MM.1S (cell line): ENCODE data around the gene ARPP21.

Experiments used
- DNase-seq: peaks from one replicate; pipeline ENCODE4 v3.0.0-alpha.2; 2015
- H2AFZ ChIP-seq: fragments of 300-600 bp; sonication (generic); 2 replicates; pipeline ENCODE4 v1.6.0; 2016; ENCODE audit warnings: antibody characterized with exemption, low read length
- H3F3A ChIP-seq: fragments of 300-600 bp; sonication (generic); 2 replicates; pipeline ENCODE4 v1.6.1; 2016; ENCODE audit warnings: mild to moderate bottlenecking, antibody characterized with exemption, low read length, moderate library complexity, mixed read lengths; ENCODE audit not compliant: insufficient read depth
- H3K27ac ChIP-seq: fragments of 300-600 bp; sonication (generic); 2 replicates; pipeline ENCODE4 v1.5.1; 2016; ENCODE audit warnings: mild to moderate bottlenecking, low read length
- H3K27me3 ChIP-seq: fragments of 300-600 bp; sonication (generic); replicated peaks from 2 replicates; pipeline ENCODE4 v1.6.0; 2016; ENCODE audit warnings: low read length; ENCODE audit not compliant: insufficient read depth
- H3K36me3 ChIP-seq: fragments of 300-600 bp; sonication (generic); replicated peaks from 2 replicates; pipeline ENCODE4 v1.6.1; 2016; ENCODE audit warnings: mild to moderate bottlenecking, low read length, mixed read lengths; ENCODE audit not compliant: insufficient read depth
- H3K4me1 ChIP-seq: fragments of 300-600 bp; sonication (generic); 2 replicates; pipeline ENCODE4 v1.6.1; 2016; ENCODE audit warnings: low read length, mixed read lengths
- H3K4me2 ChIP-seq: fragments of 300-600 bp; sonication (generic); 2 replicates; pipeline ENCODE4 v1.6.0; 2016; ENCODE audit warnings: low read depth, low read length
- H3K4me3 ChIP-seq: fragments of 300-600 bp; sonication (generic); 2 replicates; pipeline ENCODE4 v1.5.1; 2016; ENCODE audit warnings: low read length, mixed read lengths
- H3K79me2 ChIP-seq: fragments of 300-600 bp; sonication (generic); 2 replicates; pipeline ENCODE4 v1.6.1; 2016; ENCODE audit warnings: mixed run types, low read length, mixed read lengths
- H3K9ac ChIP-seq: fragments of 300-600 bp; sonication (generic); 2 replicates; pipeline ENCODE4 v1.6.1; 2016; ENCODE audit warnings: low read length, mixed read lengths
- H3K9me2 ChIP-seq: fragments of 300-600 bp; sonication (generic); replicated peaks from 2 replicates; pipeline ENCODE4 v1.6.1; 2016; ENCODE audit warnings: mild to moderate bottlenecking, low read length, mixed read lengths; ENCODE audit not compliant: insufficient read depth
- H3K9me3 ChIP-seq: fragments of 300-600 bp; sonication (generic); replicated peaks from 2 replicates; pipeline ENCODE4 v1.6.1; 2016; ENCODE audit warnings: mild to moderate bottlenecking, low read length, mixed read lengths; ENCODE audit not compliant: insufficient read depth
- H4K20me1 ChIP-seq: fragments of 300-600 bp; sonication (generic); 2 replicates; pipeline ENCODE4 v1.6.1; 2016; ENCODE audit warnings: mild to moderate bottlenecking, low read length, moderate library complexity, mixed read lengths; ENCODE audit not compliant: insufficient read depth
- CTCF ChIP-seq: fragments of 300-600 bp; sonication (generic); IDR thresholded peaks from 2 replicates; pipeline ENCODE4 v1.5.1; 2016; ENCODE audit warnings: antibody characterized with exemption, low read length, mixed read lengths
- EZH2 ChIP-seq: fragments of 300-600 bp; sonication (generic); optimal IDR thresholded peaks from 2 replicates; pipeline ENCODE3; 2017; ENCODE audit warnings: low read depth, mild to moderate bottlenecking, antibody characterized with exemption, low read length, mixed read lengths
- EZH2phosphoT487 ChIP-seq: fragments of 300-600 bp; sonication (generic); IDR thresholded peaks from 2 replicates; pipeline ENCODE4 v1.6.1; 2018; ENCODE audit warnings: antibody characterized with exemption, low read length

ARPP21 gene

GRCh38 chr3:35780800-35781199 is 141.5 kb downstream of the ARPP21 start:
- H3K27ac ChIP-seq = no peak overlapping the region
- H4K20me1 ChIP-seq = no peaks in the 10 kb centered on the region
- no peaks in the 10 kb centered on the region for H3K36me3 ChIP-seq
- no peaks in the 10 kb centered on the region for H3K4me1 ChIP-seq
- no peak overlapping the region for H3K4me2 ChIP-seq
- no peaks in the 10 kb centered on the region for H3K79me2 ChIP-seq
- H3K9me3 ChIP-seq = no peaks in the 10 kb centered on the region
- H3K27me3 ChIP-seq = no peaks in the 10 kb centered on the region
- H3F3A ChIP-seq = no peaks in the 10 kb centered on the region
- TF ChIP-seq CTCF = no peak
- TF ChIP-seq EZH2phosphoT487 = no peak
- no peak for TF ChIP-seq EZH2
- DNase-seq = no peak
- no peak overlapping the region for H3K9ac ChIP-seq
- no peak overlapping the region for H3K4me3 ChIP-seq
- H3K9me2 ChIP-seq = no peaks in the 10 kb centered on the region
- H2AFZ ChIP-seq = no peak overlapping the region

DNA sequence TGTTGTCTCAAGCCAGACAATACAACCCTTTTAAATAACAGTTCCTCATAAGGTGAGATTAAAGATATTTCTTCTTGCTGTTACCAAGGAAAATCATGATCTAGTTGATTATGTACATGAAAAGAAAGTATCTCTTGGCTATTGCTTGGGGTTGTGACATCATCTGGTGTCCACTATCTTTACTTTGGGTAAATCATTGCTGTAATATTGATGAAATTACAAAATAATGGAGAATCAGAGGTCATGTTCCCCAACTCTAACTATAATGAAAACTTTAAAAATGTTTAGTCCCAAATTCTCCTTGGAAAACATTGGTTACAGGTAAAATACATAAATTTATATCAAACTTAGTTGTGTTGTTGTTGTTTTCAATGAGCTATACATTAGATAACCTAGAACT is 142.2 kb downstream of the ARPP21 start:
- Histone ChIP-seq H3K36me3 (no peaks in the 10 kb centered on the region), H3K9me3 (no peaks in the 10 kb centered on the region), H3K4me3 (no peak overlapping the region), H2AFZ (no peak overlapping the region), H3K9me2 (no peaks in the 10 kb centered on the region), H4K20me1 (no peaks in the 10 kb centered on the region), H3K27ac (no peak overlapping the region), H3K9ac (no peak overlapping the region), H3K79me2 (no peaks in the 10 kb centered on the region), H3K4me1 (no peaks in the 10 kb centered on the region), H3F3A (no peaks in the 10 kb centered on the region), H3K4me2 (no peak overlapping the region), H3K27me3 (no peaks in the 10 kb centered on the region)
- no peak for DNase-seq
- TF ChIP-seq EZH2 = no peak
- TF ChIP-seq EZH2phosphoT487 = no peak
- no peak for TF ChIP-seq CTCF

- no peak overlapping the region for H3K27ac ChIP-seq
- H3K9me3 ChIP-seq = no peaks in the 10 kb centered on the region
- H3K27me3 ChIP-seq = no peaks in the 10 kb centered on the region
- H3K9ac ChIP-seq = no peak overlapping the region
- no peaks in the 10 kb centered on the region for H3K79me2 ChIP-seq
- H4K20me1 ChIP-seq = no peaks in the 10 kb centered on the region
- no peaks in the 10 kb centered on the region for H3K36me3 ChIP-seq
- no peaks in the 10 kb centered on the region for H3F3A ChIP-seq
- no peak for TF ChIP-seq CTCF
- no peak for TF ChIP-seq EZH2phosphoT487
- no peak for TF ChIP-seq EZH2
- H3K4me2 ChIP-seq = no peak overlapping the region
- no peak for DNase-seq
- H2AFZ ChIP-seq = no peak overlapping the region
- H3K9me2 ChIP-seq = no peaks in the 10 kb centered on the region
- H3K4me1 ChIP-seq = no peaks in the 10 kb centered on the region
- H3K4me3 ChIP-seq = no peak overlapping the region
Observed at GRCh38 chr3:35782355-35782754, 143.0 kb downstream of the ARPP21 start.

DNA sequence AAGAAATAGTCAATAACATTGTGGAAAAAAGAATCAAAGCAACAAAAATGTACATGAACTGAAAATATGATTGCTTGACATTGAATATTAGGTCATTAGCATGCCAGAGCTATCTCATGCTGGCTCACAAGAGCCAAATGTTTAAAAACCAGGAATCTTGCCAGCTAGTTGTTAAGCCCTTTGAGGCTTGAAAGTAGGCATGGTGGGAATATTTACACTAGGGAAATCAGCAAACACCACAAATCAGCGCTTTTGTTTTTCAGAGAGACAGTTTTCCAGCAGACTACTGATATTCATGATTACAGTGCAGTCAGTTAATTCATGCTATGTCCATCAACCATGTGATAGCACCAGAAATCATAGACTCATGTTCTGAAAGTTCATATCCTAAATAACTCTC is 144.8 kb downstream of the ARPP21 start:
- Histone ChIP-seq H3K27me3 (no peaks in the 10 kb centered on the region), H3K4me2 (no peak overlapping the region), H3K9ac (no peak overlapping the region), H3F3A (no peaks in the 10 kb centered on the region), H3K9me2 (no peaks in the 10 kb centered on the region), H3K4me1 (no peaks in the 10 kb centered on the region), H3K4me3 (no peak overlapping the region), H2AFZ (no peak overlapping the region), H4K20me1 (no peaks in the 10 kb centered on the region), H3K9me3 (no peaks in the 10 kb centered on the region), H3K27ac (no peak overlapping the region), H3K36me3 (no peaks in the 10 kb centered on the region), H3K79me2 (no peaks in the 10 kb centered on the region)
- no peak for DNase-seq
- TF ChIP-seq CTCF (no peak), EZH2 (no peak), EZH2phosphoT487 (no peak)
